Activated CD8-positive, alpha-beta T cell treated with anti-CD3 and anti-CD28 coated beads, Interleukin-2, amount 10 ng/mL, durations not matched to agents 7 days and 5 days (primary cell): ENCODE data around the gene CRYBB1. TPM values are rescaled to one million over a fixed set of nuclear protein-coding genes. Genes with fewer than 3 reads are reported as not detected.

Source experiments
- ATAC-seq: fragments of 150-1000 bp; cut with Tn5 transposase; one replicate; pipeline ENCODE4 v1.10.0; 2021; ENCODE audit warnings: moderate library complexity
- CTCF ChIA-PET: fragments of 350-600 bp; sonication (Branson Sonifier 250); formaldehyde crosslinking; loops from one replicate; lab custom pipeline; 2021; ENCODE audit warnings: antibody characterized with exemption; lab: Charles Lee
- POLR2A ChIA-PET: fragments of 350-600 bp; sonication (Branson Sonifier 250); formaldehyde crosslinking; loops from one replicate; lab custom pipeline; 2021; ENCODE audit warnings: antibody characterized with exemption; lab: Charles Lee
- DNase-seq: peaks from one replicate; pipeline ENCODE4 v3.0.0-alpha.2; 2020
- H3K27ac Mint-ChIP-seq: one replicate; pipeline ENCODE4 v1.8.0; 2021; ENCODE audit warnings: mild to moderate bottlenecking, mixed read lengths
- H3K27me3 Mint-ChIP-seq: one replicate; pipeline ENCODE4 v1.8.0; 2021; ENCODE audit warnings: low read depth, mixed read lengths
- H3K36me3 Mint-ChIP-seq: one replicate; pipeline ENCODE4 v1.8.0; 2021; ENCODE audit warnings: low read depth, mixed read lengths
- H3K4me1 Mint-ChIP-seq: one replicate; pipeline ENCODE4 v1.8.0; 2021; ENCODE audit warnings: low read depth, mixed read lengths
- H3K4me3 Mint-ChIP-seq: one replicate; pipeline ENCODE4 v1.8.0; 2021; ENCODE audit warnings: mild to moderate bottlenecking, mixed read lengths
- H3K9me3 Mint-ChIP-seq: one replicate; pipeline ENCODE4 v1.8.0; 2022; ENCODE audit warnings: mixed read lengths; ENCODE audit not compliant: insufficient read depth
- total RNA-seq, 2 experiments: library from RNA; stranded (reverse); gene quantifications; one replicate each; pipeline ENCODE4 v1.2.3, GENCODE V29; 2021

CRYBB1 gene
- total RNA-seq, 2 experiments from 2014 or later, result not detected

DNA sequence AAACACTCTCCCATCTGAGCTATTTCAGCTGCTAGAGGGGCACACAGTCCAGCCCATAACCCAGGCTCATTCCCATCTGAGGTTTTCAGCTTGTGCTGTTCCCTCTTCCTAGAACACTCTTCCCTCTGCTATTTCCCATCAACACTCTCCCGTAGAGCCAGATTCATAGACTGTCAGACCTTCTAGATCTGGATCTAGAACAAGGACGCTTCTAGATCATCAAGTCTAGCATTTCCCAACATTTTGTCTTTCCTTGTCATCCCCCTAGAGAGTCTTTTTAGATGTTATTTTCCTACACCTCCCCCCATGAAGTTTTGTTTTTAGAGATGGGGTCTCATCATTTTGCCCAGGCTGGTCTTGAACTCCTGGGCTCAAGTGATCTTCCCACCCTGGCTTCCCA, 17.3 kb upstream of the CRYBB1 start:
- CTCF ChIA-PET, result no interaction called here
- Mint-ChIP-seq H3K27me3 (no peaks in the 10 kb centered on the region), H3K9me3 (peaks cover 8% of the 10 kb centered on the region), H3K27ac (no peak overlapping the region), H3K36me3 (no peaks in the 10 kb centered on the region), H3K4me3 (no peak overlapping the region), H3K4me1 (peaks cover 14% of the 10 kb centered on the region)
- ATAC-seq (no peak), DNase-seq (no peak)
- POLR2A ChIA-PET, result no interaction called here

DNA sequence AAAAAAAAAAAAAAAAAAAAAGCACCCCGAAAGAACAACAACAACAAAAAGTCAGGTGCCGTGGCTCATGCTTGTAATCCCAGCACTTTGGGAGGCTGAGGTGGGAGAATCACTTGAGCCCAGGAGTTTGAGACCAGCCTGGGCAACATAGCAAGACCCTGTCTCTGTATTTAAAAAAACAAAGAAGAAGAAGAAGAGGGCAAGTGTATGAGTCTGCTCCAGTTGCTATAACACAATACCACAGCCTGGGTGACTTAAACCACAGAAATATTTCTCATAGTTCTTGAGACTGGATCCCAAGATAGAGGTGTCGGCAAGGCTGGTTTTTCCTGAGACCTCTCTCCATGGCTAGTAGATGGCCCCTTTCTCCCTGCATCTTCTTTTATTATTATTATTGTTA, 16.4 kb upstream of the CRYBB1 start:
- ATAC-seq, result no peak
- Mint-ChIP-seq H3K9me3 (peaks cover 8% of the 10 kb centered on the region), H3K4me3 (no peak overlapping the region), H3K36me3 (no peaks in the 10 kb centered on the region), H3K4me1 (peaks cover 14% of the 10 kb centered on the region), H3K27ac (no peak overlapping the region), H3K27me3 (no peaks in the 10 kb centered on the region)
- CTCF ChIA-PET, result no interaction called here
- no peak for DNase-seq
- POLR2A ChIA-PET, result no interaction called here

DNA sequence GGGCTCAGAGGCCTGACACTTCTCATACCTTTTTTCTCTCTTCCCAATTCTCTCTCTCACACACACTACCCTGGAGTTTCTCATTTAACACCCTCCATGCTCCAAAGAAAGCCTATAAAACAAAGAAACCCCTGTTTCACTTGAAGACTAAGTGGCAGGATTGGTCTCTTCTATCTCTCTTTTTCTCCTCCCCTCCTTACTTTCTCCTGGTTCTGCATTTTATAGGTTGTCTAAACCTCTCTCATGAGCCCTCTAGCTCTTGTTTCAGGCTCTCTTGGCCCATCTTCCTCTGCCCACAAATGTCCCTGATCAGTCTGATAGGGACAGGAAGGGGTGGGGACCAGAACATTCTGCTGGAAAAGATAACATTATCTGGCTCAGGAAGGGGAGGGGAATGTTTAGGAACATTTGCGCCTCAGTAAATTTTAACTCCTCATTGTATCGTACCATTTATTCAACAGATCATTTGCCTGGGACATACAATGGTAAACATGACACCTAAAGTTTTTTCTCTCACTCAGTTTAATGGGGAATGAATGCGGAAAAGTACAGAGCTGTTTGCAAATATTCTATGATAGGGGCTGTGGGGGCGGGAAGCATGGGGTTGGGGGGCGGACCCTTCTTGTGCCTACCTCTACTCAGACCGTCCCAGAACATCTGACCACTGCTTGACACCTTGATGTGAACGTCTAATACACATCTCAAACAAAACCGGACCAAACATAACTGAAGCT, 14.8 kb upstream of the CRYBB1 start:
- H3K27ac Mint-ChIP-seq, result no peak overlapping the region

DNA sequence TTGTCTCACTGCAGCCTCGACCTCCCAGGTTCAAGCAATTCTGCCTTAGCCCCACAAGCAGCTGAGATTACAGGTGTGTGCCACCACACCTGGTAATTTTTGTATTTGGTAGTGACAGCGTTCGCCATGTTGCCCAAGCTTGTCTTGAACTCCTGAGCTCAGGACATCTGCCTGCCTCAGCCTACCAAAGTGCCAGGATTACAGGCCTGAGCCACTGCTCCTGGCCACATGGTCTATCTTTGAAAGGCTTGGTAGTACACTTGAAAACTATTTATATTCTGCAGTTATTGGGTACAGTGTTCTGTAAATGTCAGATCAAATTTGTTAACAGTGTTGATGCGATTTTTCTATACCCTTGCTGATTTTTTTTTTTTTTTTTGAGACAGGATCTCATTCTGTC, 13.5 kb upstream of the CRYBB1 start:
- CTCF ChIA-PET, result interaction anchor here (1.1 to 1.4 kb wide), 2 partner anchors 12 to 131 kb away, joined by 3 read pairs; no protein-coding TSS in a partner anchor
- H3K4me1 Mint-ChIP-seq, result peaks cover 27% of the 10 kb centered on the region
- H3K36me3 Mint-ChIP-seq, result peaks cover 2% of the 10 kb centered on the region
- H3K9me3 Mint-ChIP-seq, result peaks cover 8% of the 10 kb centered on the region
- H3K27ac Mint-ChIP-seq, result no peak overlapping the region
- DNase-seq (no peak), ATAC-seq (no peak)
- H3K27me3 Mint-ChIP-seq, result no peaks in the 10 kb centered on the region
- H3K4me3 Mint-ChIP-seq, result no peak overlapping the region
- POLR2A ChIA-PET, result no interaction called here

More for the DNA sequence above, 14.8 kb upstream of the CRYBB1 start:
- POLR2A ChIA-PET, result no interaction called here
- no peaks in the 10 kb centered on the region for H3K27me3 Mint-ChIP-seq
- H3K36me3 Mint-ChIP-seq, result peaks cover 2% of the 10 kb centered on the region
- peaks cover 8% of the 10 kb centered on the region for H3K9me3 Mint-ChIP-seq
- ATAC-seq, result no peak
- H3K4me1 Mint-ChIP-seq, result peaks cover 24% of the 10 kb centered on the region
- CTCF ChIA-PET, result interaction anchor here (0.9 kb wide), 1 partner anchor 129 kb away, joined by 3 read pairs; no protein-coding TSS in a partner anchor
- DNase-seq, result no peak
- no peak overlapping the region for H3K4me3 Mint-ChIP-seq

GRCh38 chr22:26629988-26630761, 12.3 kb upstream of the CRYBB1 start:
- ChIA-PET CTCF (interaction anchor here (1.4 kb wide), 1 partner anchor 13 kb away, joined by 3 read pairs; no protein-coding TSS in a partner anchor), POLR2A (no interaction called here)
- H3K9me3 Mint-ChIP-seq, result peaks cover 8% of the 10 kb centered on the region
- H3K4me3 Mint-ChIP-seq, result no peak overlapping the region
- DNase-seq (no peak), ATAC-seq (no peak)
- peaks cover 27% of the 10 kb centered on the region for H3K4me1 Mint-ChIP-seq
- no peak overlapping the region for H3K27ac Mint-ChIP-seq
- H3K27me3 Mint-ChIP-seq, result no peaks in the 10 kb centered on the region
- H3K36me3 Mint-ChIP-seq, result peaks cover 2% of the 10 kb centered on the region

DNA sequence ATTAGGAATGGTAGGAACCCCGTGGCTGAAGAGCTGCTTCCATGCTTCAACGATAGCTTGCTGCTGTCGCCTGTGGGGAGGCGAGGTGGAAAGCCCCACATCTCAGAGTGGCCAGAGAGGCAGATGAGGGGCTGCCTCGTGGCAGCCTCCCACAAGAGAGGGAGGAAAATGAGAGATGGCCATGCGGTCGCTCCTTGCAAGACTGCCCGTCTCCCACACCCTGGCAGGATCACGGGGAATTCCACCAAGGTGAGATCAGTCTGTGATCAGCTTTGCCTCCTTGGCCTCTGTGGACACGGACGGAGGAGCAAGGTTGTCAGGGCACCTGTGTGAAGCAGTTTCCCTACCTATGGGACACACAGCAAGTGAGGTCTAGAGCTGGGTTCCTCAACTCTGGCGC, 7.0 kb upstream of the CRYBB1 start:
- ATAC-seq (no peak), DNase-seq (no peak)
- H3K4me1 Mint-ChIP-seq, result peaks cover 20% of the 10 kb centered on the region
- no peaks in the 10 kb centered on the region for H3K27me3 Mint-ChIP-seq
- H3K9me3 Mint-ChIP-seq, result no peaks in the 10 kb centered on the region
- POLR2A ChIA-PET, result interaction anchor here (0.6 kb wide), 2 partner anchors 34 to 914 kb away, joined by 3 read pairs; no protein-coding TSS in a partner anchor
- peaks cover 2% of the 10 kb centered on the region for H3K36me3 Mint-ChIP-seq
- CTCF ChIA-PET, result interaction anchor here (0.9 kb wide), 1 partner anchor 121 kb away, joined by 4 read pairs; no protein-coding TSS in a partner anchor
- H3K27ac Mint-ChIP-seq, result no peak overlapping the region
- no peak overlapping the region for H3K4me3 Mint-ChIP-seq

DNA sequence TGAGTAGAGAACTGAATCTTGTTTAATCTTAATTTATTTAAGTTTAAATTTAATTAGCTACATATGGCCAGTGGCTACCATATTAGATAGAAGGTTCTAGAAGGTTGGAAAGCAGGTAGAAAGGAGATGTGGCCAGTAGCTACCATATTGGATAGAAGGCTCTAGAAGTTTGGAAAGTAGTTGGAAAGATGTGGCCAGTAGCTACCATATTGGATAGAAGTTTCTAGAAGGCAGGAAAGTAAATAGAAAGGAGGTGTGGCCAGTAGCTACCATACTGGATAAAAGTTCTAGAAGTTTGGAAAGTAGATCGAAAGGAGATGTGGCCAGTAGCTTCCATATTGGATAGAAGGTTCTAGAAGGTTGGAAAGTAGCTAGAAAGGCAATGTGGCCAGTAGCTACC, 6.2 kb upstream of the CRYBB1 start:
- peaks cover 2% of the 10 kb centered on the region for H3K36me3 Mint-ChIP-seq
- no peaks in the 10 kb centered on the region for H3K27me3 Mint-ChIP-seq
- H3K4me1 Mint-ChIP-seq, result peaks cover 20% of the 10 kb centered on the region
- H3K27ac Mint-ChIP-seq, result no peak overlapping the region
- no peaks in the 10 kb centered on the region for H3K9me3 Mint-ChIP-seq
- no peak for DNase-seq
- ATAC-seq, result no peak
- ChIA-PET POLR2A (interaction anchor here (0.6 kb wide), 1 partner anchor 914 kb away, joined by 3 read pairs; no protein-coding TSS in a partner anchor), CTCF (interaction anchor here (0.9 kb wide), 2 partner anchors 120 to 122 kb away, joined by 3 to 4 read pairs; no protein-coding TSS in a partner anchor)
- H3K4me3 Mint-ChIP-seq, result no peak overlapping the region

DNA sequence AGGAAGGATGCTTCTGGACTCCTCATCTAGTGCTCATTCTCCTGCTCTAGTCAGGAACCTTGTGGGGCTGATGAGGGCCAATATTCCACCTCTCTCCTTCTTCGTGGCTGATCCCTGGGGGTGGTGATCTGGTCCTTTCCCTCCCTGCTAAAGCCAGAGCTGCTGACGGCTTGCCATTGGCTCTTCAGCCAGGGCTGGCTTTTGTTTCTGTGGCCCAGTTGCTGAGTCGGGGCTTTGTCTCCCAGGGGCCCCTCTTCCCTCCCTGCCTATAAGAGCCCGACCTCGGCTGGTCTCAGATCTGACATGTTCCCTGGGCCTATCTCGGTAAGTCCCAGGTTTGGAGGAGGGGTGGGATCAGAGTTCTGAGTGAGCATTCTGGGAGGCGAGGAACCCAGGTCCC, 3.8 kb upstream of the CRYBB1 start, which contains the start of gene CRYBA4:
TSS of gene CRYBA4 (plus strand) at position 301 of the 400 bp plus-strand sequence. CDS start 634 bp downstream, outside the sequence.
- Mint-ChIP-seq H3K9me3 (no peaks in the 10 kb centered on the region), H3K27me3 (no peaks in the 10 kb centered on the region), H3K4me1 (peaks cover 14% of the 10 kb centered on the region), H3K27ac (no peak within 1 kb of the TSS), H3K36me3 (no peaks in the 10 kb centered on the region), H3K4me3 (no peak within 1 kb of the TSS)
- DNase-seq (no peak), ATAC-seq (no peak)
- ChIA-PET POLR2A (no interaction called here), CTCF (no interaction called here)

DNA sequence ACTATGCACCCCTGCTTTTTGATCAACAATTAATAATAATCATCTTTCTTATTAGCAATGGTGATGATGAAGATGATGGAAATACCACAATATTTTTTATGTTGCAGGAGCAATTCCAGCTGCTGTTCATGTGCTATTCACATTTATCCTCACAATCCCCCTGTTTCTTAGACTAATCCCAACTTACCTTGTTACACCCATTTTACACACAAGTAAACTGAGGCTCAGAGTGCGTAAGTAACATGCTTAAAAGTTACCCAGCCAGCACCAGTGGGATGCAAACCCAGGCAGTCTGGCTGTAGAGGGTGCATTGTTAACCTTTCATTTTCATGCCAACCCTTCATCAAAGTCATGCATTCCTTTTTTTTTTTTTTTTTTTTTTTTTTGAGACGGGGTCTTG, 2.4 kb upstream of the CRYBB1 start:
- no peak overlapping the region for H3K4me3 Mint-ChIP-seq
- ChIA-PET CTCF (no interaction called here), POLR2A (interaction anchor here (1.2 kb wide), 1 partner anchor 31 kb away, joined by 3 read pairs; no protein-coding TSS in a partner anchor)
- DNase-seq (no peak), ATAC-seq (no peak)
- H3K27ac Mint-ChIP-seq, result no peak overlapping the region
- H3K9me3 Mint-ChIP-seq, result no peaks in the 10 kb centered on the region
- peaks cover 23% of the 10 kb centered on the region for H3K4me1 Mint-ChIP-seq
- no peaks in the 10 kb centered on the region for H3K36me3 Mint-ChIP-seq
- no peaks in the 10 kb centered on the region for H3K27me3 Mint-ChIP-seq

- peaks cover 25% of the 10 kb centered on the region for H3K4me1 Mint-ChIP-seq
- H3K9me3 Mint-ChIP-seq, result no peaks in the 10 kb centered on the region
- no peak overlapping the region for H3K4me3 Mint-ChIP-seq
- ATAC-seq (no peak), DNase-seq (no peak)
- ChIA-PET CTCF (no interaction called here), POLR2A (no interaction called here)
- no peaks in the 10 kb centered on the region for H3K27me3 Mint-ChIP-seq
- no peaks in the 10 kb centered on the region for H3K36me3 Mint-ChIP-seq
- no peak overlapping the region for H3K27ac Mint-ChIP-seq
These were observed 1.7 kb upstream of the CRYBB1 start for GRCh38 chr22:26619510-26619909.

- no peak overlapping the region for H3K4me3 Mint-ChIP-seq
- no peaks in the 10 kb centered on the region for H3K9me3 Mint-ChIP-seq
- no peak overlapping the region for H3K27ac Mint-ChIP-seq
- H3K4me1 Mint-ChIP-seq, result peaks cover 25% of the 10 kb centered on the region
- POLR2A ChIA-PET, result no interaction called here
- DNase-seq (no peak), ATAC-seq (no peak)
- peaks cover 6% of the 10 kb centered on the region for H3K27me3 Mint-ChIP-seq
- no peaks in the 10 kb centered on the region for H3K36me3 Mint-ChIP-seq
- CTCF ChIA-PET, result no interaction called here
These were observed 628 bp upstream of the CRYBB1 start for GRCh38 chr22:26618455-26618854.
